Measurements from ENCODE around the gene IRF3. TPM values are rescaled to one million over a fixed set of nuclear protein-coding genes. Genes with fewer than 3 reads are reported as not detected.

IRF3 gene
- total RNA-seq, 1 donor from 2014 or later = 76.1 TPM

GRCh38 chr19:49690079-49690655 is 24.5 kb upstream of the IRF3 start:
- no peak for DNase-seq (ENCODE audit: low spot score)
- Mint-ChIP-seq H3K4me1 (ENCODE audit: unreplicated experiment) (peaks cover 43% of the 10 kb centered on the region), H3K4me3 (ENCODE audit: unreplicated experiment) (peak overlapping the region; percentile 96), H3K27ac (ENCODE audit: unreplicated experiment) (peak overlapping the region; percentile 79), H3K27me3 (ENCODE audit: unreplicated experiment) (peaks cover 29% of the 10 kb centered on the region), H3K36me3 (ENCODE audit: low read depth, unreplicated experiment) (peaks cover 26% of the 10 kb centered on the region), H3K9me3 (ENCODE audit: unreplicated experiment) (no peaks in the 10 kb centered on the region)
- TF ChIP-seq CTCF (IDR thresholded peaks at IDR 0.05; ENCODE audit: unreplicated experiment) = peak; percentile 18

GRCh38 chr19:49689133-49690078 is 23.7 kb upstream of the IRF3 start, which contains the start of gene ADM5:
ADM5 (plus strand) TSS chr19:49689594; CDS start chr19:49689838, 244 bp downstream.
- H3K9me3 Mint-ChIP-seq (ENCODE audit: unreplicated experiment) = no peaks in the 10 kb centered on the region
- peak; percentile 52 for TF ChIP-seq CTCF (IDR thresholded peaks at IDR 0.05; ENCODE audit: unreplicated experiment)
- H3K27me3 Mint-ChIP-seq (ENCODE audit: unreplicated experiment) = peaks cover 29% of the 10 kb centered on the region
- peaks cover 43% of the 10 kb centered on the region for H3K4me1 Mint-ChIP-seq (ENCODE audit: unreplicated experiment)
- peak within 1 kb of the TSS; percentile 96 for H3K4me3 Mint-ChIP-seq (ENCODE audit: unreplicated experiment)
- DNase-seq (ENCODE audit: low spot score) = no peak
- H3K27ac Mint-ChIP-seq (ENCODE audit: unreplicated experiment) = peak within 1 kb of the TSS; percentile 84
- H3K36me3 Mint-ChIP-seq (ENCODE audit: low read depth, unreplicated experiment) = peaks cover 28% of the 10 kb centered on the region

- no peaks in the 10 kb centered on the region for H3K9me3 Mint-ChIP-seq (ENCODE audit: unreplicated experiment)
- H3K4me3 Mint-ChIP-seq (ENCODE audit: unreplicated experiment) = peak overlapping the region; percentile 80
- H3K27me3 Mint-ChIP-seq (ENCODE audit: unreplicated experiment) = peaks cover 29% of the 10 kb centered on the region
- H3K4me1 Mint-ChIP-seq (ENCODE audit: unreplicated experiment) = peaks cover 46% of the 10 kb centered on the region
- H3K27ac Mint-ChIP-seq (ENCODE audit: unreplicated experiment) = peak overlapping the region; percentile 84
- peaks cover 30% of the 10 kb centered on the region for H3K36me3 Mint-ChIP-seq (ENCODE audit: low read depth, unreplicated experiment)
- DNase-seq (ENCODE audit: low spot score) = no peak
- TF ChIP-seq CTCF (IDR thresholded peaks at IDR 0.05; ENCODE audit: unreplicated experiment) = no peak
Measured at GRCh38 chr19:49688531-49689132, 23.0 kb upstream of the IRF3 start.

- Mint-ChIP-seq H3K9me3 (ENCODE audit: unreplicated experiment) (no peaks in the 10 kb centered on the region), H3K27me3 (ENCODE audit: unreplicated experiment) (peaks cover 30% of the 10 kb centered on the region), H3K36me3 (ENCODE audit: low read depth, unreplicated experiment) (peaks cover 32% of the 10 kb centered on the region), H3K27ac (ENCODE audit: unreplicated experiment) (peak overlapping the region; percentile 96), H3K4me3 (ENCODE audit: unreplicated experiment) (peak overlapping the region; percentile 77), H3K4me1 (ENCODE audit: unreplicated experiment) (peaks cover 46% of the 10 kb centered on the region)
- no peak for DNase-seq (ENCODE audit: low spot score)
- no peak for TF ChIP-seq CTCF (IDR thresholded peaks at IDR 0.05; ENCODE audit: unreplicated experiment)
Measured at GRCh38 chr19:49687566-49688316, 22.1 kb upstream of the IRF3 start.

All from endothelial cell (in vitro differentiated cells).